SK-N-SH treated with all-trans-retinoic acid at 6 μM for 48 hours (cell line): ENCODE data around the gene PKIG.
A peak's percentile ranks its signal among the peaks of the same experiment; 100 is the strongest.

Experiments used
- ATAC-seq: fragments of 200-7000 bp; cut with Tn5 transposase; 3 replicates; pipeline ENCODE4 v1.9.1; 2020; ENCODE audit warnings: mild to moderate bottlenecking, moderate library complexity
- ARNTL ChIP-seq: fragments of 450-650 bp; formaldehyde crosslinking; IDR thresholded peaks from 2 replicates; pipeline ENCODE4 v1.5.0; 2020; ENCODE audit warnings: low read depth, mild to moderate bottlenecking, moderate library complexity, borderline replicate concordance
- BACH2 ChIP-seq: fragments of 250-450 bp; sonication (Bioruptor Pico); IDR thresholded peaks from 2 replicates; pipeline ENCODE4 v1.9.0; 2021; ENCODE audit warnings: mild to moderate bottlenecking, borderline replicate concordance
- CSDC2 ChIP-seq: fragments of 250-450 bp; sonication (Bioruptor Pico); IDR thresholded peaks from 2 replicates; pipeline ENCODE4 v1.5.0; 2020; ENCODE audit warnings: mild to moderate bottlenecking, moderate library complexity
- ESRRG ChIP-seq: fragments of 250-450 bp; sonication (Bioruptor Pico); IDR thresholded peaks from 2 replicates; pipeline ENCODE4 v1.6.1; 2021; ENCODE audit warnings: mild to moderate bottlenecking
- ISL1 ChIP-seq: fragments of 250-450 bp; sonication (Bioruptor Pico); IDR thresholded peaks from 2 replicates; pipeline ENCODE4 v2.1.2; 2022; ENCODE audit warnings: mild to moderate bottlenecking, moderate library complexity
- PPARA ChIP-seq: fragments of 250-450 bp; sonication (Bioruptor Pico); IDR thresholded peaks from 2 replicates; pipeline ENCODE4 v1.5.0; 2020; ENCODE audit warnings: mild to moderate bottlenecking, borderline replicate concordance
- RARB ChIP-seq: fragments of 250-450 bp; sonication (Bioruptor Pico); IDR thresholded peaks from 2 replicates; pipeline ENCODE4 v1.8.0; 2021; ENCODE audit warnings: mild to moderate bottlenecking, moderate library complexity
- TCF4 ChIP-seq: fragments of 250-450 bp; sonication (Bioruptor Pico); IDR thresholded peaks from 2 replicates; pipeline ENCODE4 v1.8.0; 2021; ENCODE audit warnings: mild to moderate bottlenecking, moderate library complexity, borderline replicate concordance
- TOX ChIP-seq: fragments of 250-450 bp; sonication (Bioruptor Pico); IDR thresholded peaks from 2 replicates; pipeline ENCODE4 v1.8.0; 2021; ENCODE audit warnings: mild to moderate bottlenecking, moderate library complexity, borderline replicate concordance
- ZC3H10 ChIP-seq: fragments of 250-450 bp; sonication (Bioruptor Pico); IDR thresholded peaks from 2 replicates; pipeline ENCODE4 v1.5.1; 2021; ENCODE audit warnings: mild to moderate bottlenecking, moderate library complexity
- ZFP3 ChIP-seq: fragments of 250-450 bp; sonication (Bioruptor Pico); IDR thresholded peaks from 2 replicates; pipeline ENCODE4 v1.5.0; 2020; ENCODE audit warnings: mild to moderate bottlenecking, moderate library complexity
- ZNF565 ChIP-seq: fragments of 450-650 bp; formaldehyde crosslinking; conservative IDR thresholded peaks from 2 replicates; pipeline ENCODE4 v1.5.0; 2020; ENCODE audit warnings: low read depth, mild to moderate bottlenecking, moderate library complexity
- ZNF70 ChIP-seq: fragments of 450-650 bp; formaldehyde crosslinking; IDR thresholded peaks from 2 replicates; pipeline ENCODE4 v1.5.0; 2020; ENCODE audit warnings: mild to moderate bottlenecking, moderate library complexity
- ZNF8 ChIP-seq: fragments of 450-650 bp; formaldehyde crosslinking; IDR thresholded peaks from 2 replicates; pipeline ENCODE4 v1.5.0; 2020; ENCODE audit warnings: mild to moderate bottlenecking, moderate library complexity
- TF ChIP-seq, protein P1 (sequence below): fragments of 250-450 bp; sonication (Bioruptor Pico); IDR thresholded peaks from 2 replicates; pipeline ENCODE4 v1.5.0; 2020; ENCODE audit warnings: mild to moderate bottlenecking, moderate library complexity
- TF ChIP-seq, protein P2 (sequence below): fragments of 250-450 bp; sonication (Bioruptor Pico); IDR thresholded peaks from 2 replicates; pipeline ENCODE4 v1.8.0; 2021; ENCODE audit warnings: low read depth, mild to moderate bottlenecking, moderate library complexity, borderline replicate concordance
- TF ChIP-seq, protein P3 (sequence below): fragments of 250-450 bp; sonication (Bioruptor Pico); IDR thresholded peaks from 2 replicates; pipeline ENCODE4 v1.5.1; 2021; ENCODE audit warnings: mild to moderate bottlenecking, moderate library complexity
- TF ChIP-seq, protein P4 (sequence below): fragments of 250-450 bp; sonication (Bioruptor Pico); IDR thresholded peaks from 2 replicates; pipeline ENCODE4 v1.8.0; 2020; ENCODE audit warnings: mild to moderate bottlenecking, moderate library complexity, borderline replicate concordance

Gene PKIG

DNA sequence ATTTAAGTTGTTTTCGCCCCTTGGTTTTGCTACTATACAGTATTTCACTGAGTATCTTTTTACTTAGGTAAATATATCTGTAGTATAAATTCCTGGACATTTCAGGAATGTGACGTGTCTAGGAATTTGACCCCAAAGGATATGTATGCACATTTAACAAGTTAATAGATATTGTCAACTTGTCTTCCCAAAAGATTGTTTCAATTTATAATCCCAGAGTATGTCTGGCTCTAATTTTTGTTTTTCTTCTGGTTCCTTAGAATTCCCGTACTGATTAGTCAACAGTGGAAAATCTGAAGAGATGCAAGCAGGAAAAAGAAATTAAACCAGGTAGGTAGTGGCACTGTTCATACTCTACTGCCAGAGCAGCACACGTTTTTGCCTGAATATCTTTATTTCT is 7.2 kb downstream of the PKIG start:
- peak; percentile 41; the same call in 2 of the 3 replicates for ATAC-seq
- TF ChIP-seq, protein P1, sequence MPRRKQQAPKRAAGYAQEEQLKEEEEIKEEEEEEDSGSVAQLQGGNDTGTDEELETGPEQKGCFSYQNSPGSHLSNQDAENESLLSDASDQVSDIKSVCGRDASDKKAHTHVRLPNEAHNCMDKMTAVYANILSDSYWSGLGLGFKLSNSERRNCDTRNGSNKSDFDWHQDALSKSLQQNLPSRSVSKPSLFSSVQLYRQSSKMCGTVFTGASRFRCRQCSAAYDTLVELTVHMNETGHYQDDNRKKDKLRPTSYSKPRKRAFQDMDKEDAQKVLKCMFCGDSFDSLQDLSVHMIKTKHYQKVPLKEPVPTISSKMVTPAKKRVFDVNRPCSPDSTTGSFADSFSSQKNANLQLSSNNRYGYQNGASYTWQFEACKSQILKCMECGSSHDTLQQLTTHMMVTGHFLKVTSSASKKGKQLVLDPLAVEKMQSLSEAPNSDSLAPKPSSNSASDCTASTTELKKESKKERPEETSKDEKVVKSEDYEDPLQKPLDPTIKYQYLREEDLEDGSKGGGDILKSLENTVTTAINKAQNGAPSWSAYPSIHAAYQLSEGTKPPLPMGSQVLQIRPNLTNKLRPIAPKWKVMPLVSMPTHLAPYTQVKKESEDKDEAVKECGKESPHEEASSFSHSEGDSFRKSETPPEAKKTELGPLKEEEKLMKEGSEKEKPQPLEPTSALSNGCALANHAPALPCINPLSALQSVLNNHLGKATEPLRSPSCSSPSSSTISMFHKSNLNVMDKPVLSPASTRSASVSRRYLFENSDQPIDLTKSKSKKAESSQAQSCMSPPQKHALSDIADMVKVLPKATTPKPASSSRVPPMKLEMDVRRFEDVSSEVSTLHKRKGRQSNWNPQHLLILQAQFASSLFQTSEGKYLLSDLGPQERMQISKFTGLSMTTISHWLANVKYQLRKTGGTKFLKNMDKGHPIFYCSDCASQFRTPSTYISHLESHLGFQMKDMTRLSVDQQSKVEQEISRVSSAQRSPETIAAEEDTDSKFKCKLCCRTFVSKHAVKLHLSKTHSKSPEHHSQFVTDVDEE (CRISPR knock-in tag): no peak
- TF ChIP-seq ISL1 (CRISPR knock-in tag): 0 out of 2 replicates have a peak, but pooled peaks have one; percentile 23

DNA sequence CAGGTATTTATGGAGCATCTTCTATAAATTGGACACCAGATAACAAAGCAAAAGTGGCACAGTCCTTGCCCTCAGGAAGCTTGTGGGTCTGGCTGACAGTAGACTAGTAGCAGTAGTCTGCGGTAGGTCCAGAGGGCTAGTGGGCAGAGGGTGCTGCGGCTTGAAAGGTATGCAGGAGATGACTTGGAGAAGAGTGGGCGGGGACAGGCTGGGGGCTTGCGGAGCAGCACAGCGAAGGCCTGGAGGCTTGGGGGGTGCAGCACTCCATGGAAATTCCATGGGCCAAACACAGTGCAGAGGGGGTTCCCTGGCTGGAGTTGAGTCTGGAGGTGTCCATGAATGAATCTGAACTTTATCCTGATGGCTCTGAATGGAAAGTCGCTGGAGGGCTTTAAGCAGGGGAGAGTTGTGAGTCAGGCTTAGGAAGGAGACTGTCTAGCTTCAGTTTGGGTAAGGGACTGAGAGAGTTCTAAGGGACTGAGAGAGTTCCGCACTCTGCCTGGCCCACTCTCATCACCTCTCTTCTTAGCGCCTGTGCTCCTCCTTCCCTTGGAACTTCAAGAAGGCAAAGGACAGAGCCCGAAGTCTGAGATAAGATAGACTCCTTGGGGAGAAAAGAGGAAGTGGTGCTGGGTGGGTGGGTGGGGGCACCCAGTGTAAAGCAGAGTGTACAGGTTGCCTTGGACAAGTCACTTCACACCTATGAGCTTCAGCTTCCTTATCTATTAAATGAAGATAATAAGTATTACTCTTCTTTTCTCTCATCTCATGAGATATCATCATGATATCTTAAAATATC is 8.8 kb downstream of the PKIG start:
- ATAC-seq: no peak
- no peak for TF ChIP-seq ZNF8 (CRISPR knock-in tag)
- TF ChIP-seq, protein P2, sequence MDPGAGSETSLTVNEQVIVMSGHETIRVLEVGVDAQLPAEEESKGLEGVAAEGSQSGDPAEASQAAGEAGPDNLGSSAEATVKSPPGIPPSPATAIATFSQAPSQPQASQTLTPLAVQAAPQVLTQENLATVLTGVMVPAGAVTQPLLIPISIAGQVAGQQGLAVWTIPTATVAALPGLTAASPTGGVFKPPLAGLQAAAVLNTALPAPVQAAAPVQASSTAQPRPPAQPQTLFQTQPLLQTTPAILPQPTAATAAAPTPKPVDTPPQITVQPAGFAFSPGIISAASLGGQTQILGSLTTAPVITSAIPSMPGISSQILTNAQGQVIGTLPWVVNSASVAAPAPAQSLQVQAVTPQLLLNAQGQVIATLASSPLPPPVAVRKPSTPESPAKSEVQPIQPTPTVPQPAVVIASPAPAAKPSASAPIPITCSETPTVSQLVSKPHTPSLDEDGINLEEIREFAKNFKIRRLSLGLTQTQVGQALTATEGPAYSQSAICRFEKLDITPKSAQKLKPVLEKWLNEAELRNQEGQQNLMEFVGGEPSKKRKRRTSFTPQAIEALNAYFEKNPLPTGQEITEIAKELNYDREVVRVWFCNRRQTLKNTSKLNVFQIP (CRISPR knock-in tag): no peak
- TF ChIP-seq, protein P3, sequence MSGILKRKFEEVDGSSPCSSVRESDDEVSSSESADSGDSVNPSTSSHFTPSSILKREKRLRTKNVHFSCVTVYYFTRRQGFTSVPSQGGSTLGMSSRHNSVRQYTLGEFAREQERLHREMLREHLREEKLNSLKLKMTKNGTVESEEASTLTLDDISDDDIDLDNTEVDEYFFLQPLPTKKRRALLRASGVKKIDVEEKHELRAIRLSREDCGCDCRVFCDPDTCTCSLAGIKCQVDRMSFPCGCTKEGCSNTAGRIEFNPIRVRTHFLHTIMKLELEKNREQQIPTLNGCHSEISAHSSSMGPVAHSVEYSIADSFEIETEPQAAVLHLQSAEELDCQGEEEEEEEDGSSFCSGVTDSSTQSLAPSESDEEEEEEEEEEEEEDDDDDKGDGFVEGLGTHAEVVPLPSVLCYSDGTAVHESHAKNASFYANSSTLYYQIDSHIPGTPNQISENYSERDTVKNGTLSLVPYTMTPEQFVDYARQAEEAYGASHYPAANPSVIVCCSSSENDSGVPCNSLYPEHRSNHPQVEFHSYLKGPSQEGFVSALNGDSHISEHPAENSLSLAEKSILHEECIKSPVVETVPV (CRISPR knock-in tag): no peak
- TF ChIP-seq TCF4 (CRISPR knock-in tag): no peak
- TF ChIP-seq ZFP3 (CRISPR knock-in tag): no peak
- no peak for TF ChIP-seq ZNF565
- TF ChIP-seq ZC3H10 (CRISPR knock-in tag): no peak
- TF ChIP-seq RARB: no peak
- no peak for TF ChIP-seq TOX (CRISPR knock-in tag)
- no peak for TF ChIP-seq ARNTL (CRISPR knock-in tag)
- TF ChIP-seq CSDC2 (CRISPR knock-in tag): no peak
- TF ChIP-seq, protein P4, sequence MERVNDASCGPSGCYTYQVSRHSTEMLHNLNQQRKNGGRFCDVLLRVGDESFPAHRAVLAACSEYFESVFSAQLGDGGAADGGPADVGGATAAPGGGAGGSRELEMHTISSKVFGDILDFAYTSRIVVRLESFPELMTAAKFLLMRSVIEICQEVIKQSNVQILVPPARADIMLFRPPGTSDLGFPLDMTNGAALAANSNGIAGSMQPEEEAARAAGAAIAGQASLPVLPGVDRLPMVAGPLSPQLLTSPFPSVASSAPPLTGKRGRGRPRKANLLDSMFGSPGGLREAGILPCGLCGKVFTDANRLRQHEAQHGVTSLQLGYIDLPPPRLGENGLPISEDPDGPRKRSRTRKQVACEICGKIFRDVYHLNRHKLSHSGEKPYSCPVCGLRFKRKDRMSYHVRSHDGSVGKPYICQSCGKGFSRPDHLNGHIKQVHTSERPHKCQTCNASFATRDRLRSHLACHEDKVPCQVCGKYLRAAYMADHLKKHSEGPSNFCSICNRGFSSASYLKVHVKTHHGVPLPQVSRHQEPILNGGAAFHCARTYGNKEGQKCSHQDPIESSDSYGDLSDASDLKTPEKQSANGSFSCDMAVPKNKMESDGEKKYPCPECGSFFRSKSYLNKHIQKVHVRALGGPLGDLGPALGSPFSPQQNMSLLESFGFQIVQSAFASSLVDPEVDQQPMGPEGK: no peak
- TF ChIP-seq ZNF70 (CRISPR knock-in tag): no peak
- no peak for TF ChIP-seq ESRRG (CRISPR knock-in tag)
- TF ChIP-seq PPARA (CRISPR knock-in tag): no peak
- TF ChIP-seq, protein P1 (CRISPR knock-in tag): no peak
- no peak for TF ChIP-seq ISL1 (CRISPR knock-in tag)

DNA sequence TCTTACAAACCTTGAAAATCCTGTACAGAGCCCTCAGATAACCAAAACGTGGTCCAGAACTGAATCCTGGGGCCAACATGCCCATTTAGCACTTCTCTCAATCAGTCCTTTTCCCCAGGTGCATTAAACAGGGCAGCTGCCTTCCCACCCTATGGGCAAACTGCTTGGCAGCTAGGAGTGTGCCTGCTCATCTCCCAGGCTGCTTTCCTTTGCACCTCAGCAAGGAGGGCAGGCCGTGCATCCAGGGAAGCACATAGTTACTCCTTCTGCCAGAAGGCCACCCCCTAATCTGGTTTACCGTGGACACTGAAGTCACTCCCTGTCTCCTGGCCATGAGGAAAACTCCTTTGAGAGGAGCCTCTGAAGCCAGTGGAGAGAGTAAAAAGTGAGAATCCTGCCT is 10.0 kb downstream of the PKIG start:
- TF ChIP-seq ARNTL (CRISPR knock-in tag) (no peak), BACH2 (CRISPR knock-in tag) (no peak), RARB (no peak)

More for the DNA sequence above, 10.0 kb downstream of the PKIG start:
- no peak for ATAC-seq
